GM18499 (cell line): Measurements from ENCODE around the gene CLDND2.

Experiments
- ATAC-seq: cut with Tn5 transposase; IDR thresholded peaks from one replicate; pipeline ENCODE4 v1.9.1; 2021; ENCODE audit warnings: moderate number of reproducible peaks; ENCODE audit not compliant: insufficient read depth, unreplicated experiment

CLDND2 gene

DNA sequence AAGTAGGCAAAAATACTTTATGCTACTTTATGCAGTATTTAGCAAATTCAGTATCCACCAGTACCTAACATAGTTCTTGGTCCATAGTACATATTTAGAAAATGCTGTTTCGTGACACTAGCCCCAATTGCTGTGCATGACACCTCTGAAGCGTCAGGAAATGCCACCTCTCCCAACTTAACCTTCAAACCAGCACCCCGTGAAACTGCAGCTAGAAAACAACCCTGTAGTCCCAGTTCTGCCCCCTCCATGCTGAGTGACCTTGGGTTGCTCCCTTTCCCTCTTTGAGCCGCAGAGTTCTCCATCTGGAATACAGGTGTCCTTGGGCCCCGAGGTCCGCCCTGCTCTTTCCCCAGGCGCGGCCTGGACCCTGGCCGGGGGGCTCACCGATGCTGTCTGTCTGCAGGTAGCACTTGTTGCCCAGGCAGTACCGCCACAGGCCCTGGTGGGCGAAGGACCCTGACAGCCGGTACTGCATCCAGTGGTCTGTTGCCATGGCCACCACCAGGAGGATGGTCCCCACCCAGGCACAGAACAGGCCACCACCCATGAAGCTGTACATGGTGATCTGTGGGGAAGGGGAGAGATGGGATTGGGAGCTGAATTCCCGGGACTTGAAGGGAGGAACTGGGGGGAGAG is 18.2 kb upstream of the CLDND2 start:
- no peak for ATAC-seq

DNA sequence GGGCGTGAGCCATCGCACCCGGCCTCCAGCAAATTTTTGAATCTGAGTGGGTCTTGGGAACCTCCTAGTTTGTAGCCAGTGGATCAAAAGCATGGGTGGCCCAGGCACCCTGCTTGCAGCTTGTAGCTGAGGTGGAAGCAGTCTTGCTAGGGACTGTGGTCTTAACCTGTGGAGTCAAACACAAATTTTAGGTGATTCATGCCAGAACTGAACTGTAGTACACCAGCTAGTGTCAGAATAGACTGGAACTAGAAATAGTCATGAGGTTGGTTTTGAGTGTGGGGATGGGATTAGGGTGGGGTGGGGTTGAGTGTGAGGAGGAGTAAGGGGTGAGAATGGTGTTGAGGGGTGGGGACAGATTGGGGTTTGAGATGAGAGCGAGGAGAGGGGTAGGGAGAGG is 13.2 kb upstream of the CLDND2 start:
- ATAC-seq: no peak

DNA sequence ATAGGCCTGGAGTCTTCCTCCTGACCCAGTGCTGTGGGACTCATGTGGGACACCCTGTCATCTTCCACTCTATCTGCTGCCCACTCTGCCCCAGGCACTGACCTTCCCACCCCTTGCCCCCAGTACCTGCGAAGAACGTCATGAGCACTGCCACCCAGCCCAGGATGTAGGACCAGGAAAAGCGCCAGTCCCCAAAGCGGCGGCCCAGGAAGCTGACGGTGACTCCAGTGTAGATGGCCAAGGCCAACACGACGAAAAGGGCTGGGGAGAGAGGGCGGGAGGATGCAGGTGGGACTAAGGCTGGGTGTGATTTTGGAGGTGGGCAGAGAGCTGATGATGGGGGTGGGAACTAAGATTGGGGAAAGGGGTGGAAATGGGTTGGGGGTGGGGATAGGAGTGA is 11.6 kb upstream of the CLDND2 start:
- no peak for ATAC-seq

DNA sequence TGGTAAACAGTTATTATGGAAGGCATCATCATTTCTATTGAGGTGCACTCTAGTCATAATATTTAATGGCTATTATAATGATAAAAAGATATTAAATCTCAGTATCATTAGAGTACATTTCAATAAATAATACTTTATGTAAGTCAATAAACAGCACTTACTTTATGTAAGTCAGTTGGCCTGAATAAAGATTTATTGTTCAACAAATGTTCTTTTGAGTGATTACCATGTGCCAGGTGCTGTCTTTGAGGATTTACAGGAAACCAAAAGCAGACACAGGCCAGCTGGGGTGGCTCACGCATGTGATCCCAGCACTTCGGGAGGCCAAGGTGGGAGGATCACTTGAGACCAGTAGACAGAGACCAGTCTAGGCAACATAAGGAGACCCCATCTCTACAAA is 8.6 kb upstream of the CLDND2 start:
- no peak for ATAC-seq

DNA sequence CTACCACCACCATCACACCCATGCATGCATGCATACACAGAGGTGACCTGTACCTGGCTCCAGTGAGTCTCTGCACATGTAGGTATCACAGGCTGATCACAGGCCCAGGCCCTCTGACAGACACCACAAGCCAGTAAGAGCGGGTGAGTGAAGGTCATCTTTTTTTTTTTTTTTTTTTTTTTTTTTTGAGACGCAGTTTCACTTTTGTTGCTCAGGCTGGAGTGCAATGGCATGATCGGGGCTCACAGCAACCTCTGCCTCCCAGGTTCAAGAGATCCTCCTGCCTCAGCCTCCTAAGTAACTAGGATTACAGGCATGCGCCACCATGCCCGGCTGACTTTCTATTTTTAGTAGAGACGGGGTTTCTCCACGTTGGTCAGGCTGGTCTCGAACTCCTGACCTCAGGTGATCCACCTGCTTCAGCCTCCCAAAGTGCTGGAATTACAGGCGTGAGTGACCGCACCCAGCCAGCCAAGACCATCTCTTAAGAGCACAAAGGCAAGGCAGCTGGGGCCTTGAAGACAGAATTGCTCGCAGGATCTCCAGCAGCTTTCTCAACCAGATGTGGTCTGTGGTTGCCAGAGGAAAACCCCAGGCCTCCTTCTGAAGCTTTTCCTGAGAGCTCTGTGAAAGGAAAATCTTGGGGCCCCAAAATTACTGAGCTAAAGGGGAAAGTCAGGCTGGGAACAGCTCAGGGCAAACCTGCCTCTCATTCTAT is 6.9 kb upstream of the CLDND2 start:
- ATAC-seq: no peak

DNA sequence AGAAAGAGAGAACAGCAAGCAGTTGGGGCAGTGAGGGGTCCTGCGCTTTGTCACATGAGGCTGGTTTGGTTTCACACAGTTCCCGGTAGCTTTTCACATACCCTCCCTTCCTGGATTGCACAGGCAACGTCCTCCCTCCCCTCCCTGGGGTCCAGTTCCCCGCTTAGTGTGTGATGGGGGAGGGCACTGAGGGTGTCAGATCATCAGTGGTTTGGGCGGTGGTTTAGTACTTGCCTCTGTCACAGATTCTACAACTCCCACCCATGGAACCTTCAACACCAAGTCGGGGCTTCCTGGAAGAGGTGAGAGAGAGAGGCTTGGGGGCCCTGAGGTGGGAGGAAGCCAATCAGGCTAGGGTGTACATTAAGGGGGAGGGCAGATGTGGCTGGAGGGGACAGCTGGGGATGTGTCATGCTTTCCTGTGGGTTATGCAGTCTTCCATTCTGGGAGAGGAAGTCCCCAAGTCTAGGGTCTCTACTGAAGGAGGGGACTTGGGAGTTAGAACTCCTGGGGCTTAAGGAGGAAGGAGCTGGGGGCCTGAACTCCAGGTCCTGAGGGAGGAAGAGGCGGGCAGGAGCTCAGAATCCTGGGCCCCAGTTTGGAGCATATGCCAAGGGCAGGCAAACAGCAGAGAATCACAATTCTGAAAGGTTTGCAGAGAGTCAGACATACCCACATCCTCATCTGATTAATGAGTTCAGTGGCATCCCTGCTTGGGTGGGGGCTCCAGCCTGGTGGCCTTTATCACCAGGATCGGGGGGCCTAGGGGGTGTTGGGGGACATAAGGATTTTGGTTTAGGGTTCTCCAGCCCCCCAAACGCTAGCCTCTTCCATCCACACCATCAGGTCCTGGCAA is 4.1 kb upstream of the CLDND2 start, which contains the start of gene NKG7:
Gene NKG7 (minus strand): TSS at position 6 of the 856 bp plus-strand sequence. CDS start 119 bp downstream, outside the sequence.
- ATAC-seq: no peak

DNA sequence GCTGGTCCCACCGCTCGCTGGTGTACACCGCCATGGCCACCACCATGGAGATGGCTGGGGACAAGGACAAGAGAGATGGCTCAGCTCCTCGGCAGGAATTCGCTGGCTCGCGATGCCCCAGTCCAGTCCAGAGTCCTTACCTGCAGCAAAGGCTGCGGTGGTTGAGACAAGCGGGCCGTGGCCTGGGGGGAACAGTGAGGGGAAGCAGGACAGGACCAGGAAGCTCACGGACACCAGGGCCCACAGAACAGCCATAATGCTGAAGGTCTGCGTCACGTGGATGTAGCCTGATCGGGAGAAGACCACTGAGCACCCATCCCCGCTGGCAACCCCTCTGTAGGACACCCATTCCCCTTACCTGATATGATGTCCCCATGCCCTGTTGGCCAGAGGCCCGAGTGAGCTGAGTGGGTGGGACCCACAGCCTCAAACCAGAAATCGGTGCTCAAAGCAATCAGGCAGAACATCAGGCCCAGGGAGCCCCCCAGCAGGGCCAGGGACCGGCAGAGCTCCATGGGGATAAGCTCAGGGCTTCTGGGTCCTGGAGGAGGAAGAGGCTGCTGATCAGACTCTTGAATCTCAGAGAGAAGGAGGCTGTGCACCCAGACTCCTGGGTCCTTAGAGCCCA is 3.3 kb upstream of the CLDND2 start:
- ATAC-seq: no peak

DNA sequence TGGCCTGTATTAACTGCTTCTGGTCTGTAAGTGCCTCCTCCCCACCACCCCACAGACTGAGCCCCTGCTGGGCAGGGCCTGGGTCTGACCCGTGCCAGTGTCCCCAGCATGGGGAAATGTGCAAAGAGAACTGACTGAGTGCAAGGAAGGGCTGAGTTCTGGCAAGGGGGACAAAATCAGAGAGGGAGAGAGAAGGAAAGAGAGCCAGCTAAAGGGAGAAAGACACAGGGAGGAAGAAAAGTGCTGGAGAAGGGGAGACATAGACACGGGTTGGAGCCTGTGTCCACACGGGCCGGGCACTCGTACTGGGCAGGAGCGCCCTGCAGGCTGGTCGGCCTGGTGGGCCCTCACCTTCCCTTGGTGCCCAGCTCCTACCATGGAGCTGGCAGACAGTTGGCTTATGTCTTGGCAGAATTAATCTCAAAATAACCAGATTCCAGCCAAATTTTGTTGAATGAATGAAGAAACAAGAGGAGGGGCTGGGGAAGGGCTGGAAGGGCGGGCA is 2.4 kb upstream of the CLDND2 start:
- ATAC-seq: no peak

DNA sequence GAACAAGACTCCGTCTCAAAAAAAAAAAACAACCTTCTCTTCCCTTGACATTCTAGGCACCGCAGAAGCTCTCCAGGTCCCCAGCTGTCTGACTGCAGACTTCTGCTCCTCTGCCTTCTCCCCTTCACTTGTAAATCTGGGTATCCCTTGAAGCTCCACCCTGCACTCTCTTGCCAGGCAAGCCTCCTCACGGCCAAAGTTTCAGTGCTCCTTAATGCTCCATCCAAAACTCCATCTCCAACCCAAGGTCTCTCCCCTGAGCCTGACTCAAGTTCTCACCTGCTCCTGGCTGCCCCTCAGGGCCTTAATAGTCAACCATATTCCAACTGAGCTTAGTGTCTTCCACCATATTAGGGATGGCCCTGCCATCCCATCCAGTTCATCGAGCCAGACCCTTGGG is 1.4 kb upstream of the CLDND2 start:
- ATAC-seq: no peak

DNA sequence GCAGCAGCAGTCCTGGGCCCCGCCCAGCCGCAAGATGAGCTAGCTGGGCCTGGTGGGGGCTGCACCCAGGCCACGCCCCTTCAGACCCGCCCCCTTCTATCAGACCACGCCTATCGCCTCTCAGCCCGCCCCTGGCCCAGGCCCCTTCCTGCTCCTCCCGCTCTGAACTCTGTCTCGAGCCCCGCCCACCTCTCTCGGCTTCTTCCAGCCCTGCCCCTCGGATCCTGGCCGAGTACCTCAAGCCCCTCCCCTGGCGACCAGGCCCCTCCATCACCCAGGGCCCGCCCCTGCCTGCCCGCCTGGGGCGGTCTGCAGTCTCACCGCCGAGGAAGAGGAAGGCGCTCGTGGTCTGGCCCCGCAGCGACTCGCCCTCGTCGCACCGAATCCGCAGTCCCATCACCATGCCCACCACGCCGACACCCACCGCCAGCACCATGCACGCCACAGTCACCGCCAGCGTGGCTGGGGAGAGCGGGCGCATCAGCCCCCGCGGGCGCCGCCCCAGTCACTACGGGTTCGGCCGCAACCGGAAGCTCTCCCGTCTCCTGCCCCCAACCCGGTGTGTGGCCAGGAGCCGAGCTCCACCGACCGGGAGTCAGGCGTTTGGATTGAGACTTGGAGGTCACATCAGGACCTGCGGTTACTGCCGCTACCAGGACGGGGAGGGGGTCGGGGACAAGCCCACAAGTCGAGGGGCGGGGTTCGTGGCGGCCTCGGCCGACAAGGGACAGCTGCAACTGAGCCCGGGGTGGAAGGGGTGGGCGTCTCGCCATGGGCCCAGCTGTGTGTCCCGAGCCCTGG is 1.0 kb downstream of the CLDND2 start:
- ATAC-seq: no peak

DNA sequence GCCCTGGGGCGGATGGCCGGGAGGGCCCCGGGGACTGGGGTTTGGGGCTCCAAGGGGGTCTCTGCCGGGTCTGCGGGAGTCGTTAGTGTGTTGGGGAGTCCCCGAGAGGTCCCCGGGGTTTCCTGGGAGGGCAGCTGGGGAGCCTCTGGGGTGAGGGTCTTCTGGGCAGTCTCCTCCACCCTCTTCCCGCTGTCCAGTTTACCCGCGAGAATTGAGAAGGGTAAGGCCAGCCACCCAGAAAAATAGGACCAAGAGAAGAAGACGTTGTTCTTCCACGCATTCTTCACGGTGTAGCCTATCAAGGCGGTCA is 1.6 kb downstream of the CLDND2 start:
- ATAC-seq: no peak

DNA sequence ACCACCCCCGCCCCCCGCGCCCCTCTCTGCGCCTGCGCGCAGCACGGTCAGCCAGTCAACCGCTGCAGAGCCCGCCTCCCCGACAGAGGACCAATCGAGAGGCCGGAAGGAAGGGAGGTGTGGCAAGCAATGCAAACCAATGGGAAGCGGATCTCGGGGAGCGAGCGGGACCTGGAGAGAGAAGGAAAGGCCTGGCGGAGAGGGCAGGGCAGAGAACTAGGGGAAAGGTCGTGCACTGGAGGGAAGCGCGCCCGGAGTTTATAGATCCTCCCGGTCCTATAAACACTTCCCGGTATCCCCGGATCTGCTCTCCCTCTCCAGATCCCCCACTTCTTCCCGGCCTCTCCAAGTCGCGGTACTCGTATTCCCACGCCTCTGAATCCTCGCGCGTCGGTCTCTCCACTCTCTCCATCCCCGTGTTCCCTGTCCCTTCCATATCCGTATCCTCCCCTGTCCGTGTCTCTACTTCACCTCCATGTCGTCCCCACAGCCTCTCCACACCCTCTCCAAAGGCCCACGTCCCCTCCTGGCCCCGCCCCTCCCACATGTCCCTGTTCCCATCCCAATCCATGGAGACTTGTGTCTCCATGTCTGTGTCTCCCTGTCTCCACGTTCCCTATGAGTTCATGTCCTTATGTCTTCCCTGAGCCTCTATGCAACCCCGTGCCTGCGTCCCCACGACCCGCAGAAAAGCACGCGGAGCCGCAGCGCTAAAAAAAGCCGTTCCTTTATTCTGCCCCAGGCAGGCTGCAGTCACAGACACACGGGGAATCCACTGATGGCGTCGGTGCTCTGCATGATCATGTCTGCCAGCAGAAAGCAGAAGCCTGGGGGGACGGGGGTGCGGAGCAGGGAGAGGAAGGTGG is 2.2 kb downstream of the CLDND2 start:
- no peak for ATAC-seq

DNA sequence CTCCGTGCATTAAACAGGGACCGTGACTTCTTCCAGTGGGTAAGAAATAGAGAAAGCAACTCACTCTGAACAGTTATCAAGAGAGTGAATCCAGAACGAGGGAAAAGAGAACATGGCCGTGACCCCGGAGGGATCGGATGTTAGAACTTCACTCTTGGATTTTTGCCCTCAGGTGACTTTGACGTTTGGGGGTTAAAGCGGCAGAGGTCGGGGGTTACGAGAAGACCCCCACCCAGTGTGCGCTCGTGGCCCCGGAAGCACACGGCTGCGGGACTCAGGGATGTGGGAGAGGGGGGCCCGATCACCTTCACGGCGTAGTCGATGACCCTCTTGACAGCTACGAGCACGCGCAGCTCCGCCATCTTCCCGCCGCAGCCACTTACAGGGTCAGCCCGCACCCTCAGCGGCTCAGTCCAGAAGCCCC is 2.8 kb downstream of the CLDND2 start, which contains the start of gene ETFB:
Gene ETFB (minus strand): TSS at position 424 of the 424 bp plus-strand sequence. CDS start 62 bp downstream, at position 362.
- ATAC-seq: no peak

DNA sequence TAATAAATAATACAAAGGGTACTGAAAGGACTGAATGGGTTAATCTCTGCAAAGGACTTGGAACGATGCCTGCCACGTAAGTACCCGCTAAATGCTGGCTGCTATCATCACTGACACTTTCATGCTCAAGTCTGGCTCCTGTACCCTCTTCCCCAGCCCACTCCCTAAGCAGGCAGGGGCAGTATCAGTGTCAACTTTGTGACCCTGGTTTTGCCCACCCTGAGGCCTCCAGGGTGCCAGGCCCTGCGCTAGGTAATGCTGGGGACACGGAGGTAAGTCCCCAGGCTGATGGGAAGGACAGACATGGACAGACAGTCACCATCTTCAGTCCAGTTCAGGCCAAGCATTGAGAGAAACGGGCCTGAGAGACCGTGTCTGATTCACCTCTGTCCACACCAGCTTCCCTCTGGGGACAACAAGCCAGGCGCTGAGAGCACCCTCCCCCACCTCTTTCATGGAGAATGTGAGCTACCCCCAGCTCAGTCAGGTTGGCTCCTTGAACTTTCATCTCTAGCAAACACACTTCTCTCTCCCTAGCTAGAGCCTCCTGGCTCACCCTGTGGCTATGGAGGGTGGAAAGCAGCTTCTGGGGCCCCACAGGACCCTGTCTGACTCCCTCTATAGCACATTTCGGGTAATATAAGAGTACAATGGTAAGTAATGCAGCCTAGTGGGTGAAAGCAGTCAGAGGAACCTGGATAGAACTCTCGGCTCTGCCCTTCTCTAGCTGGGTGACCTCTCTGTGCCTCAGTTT is 3.4 kb downstream of the CLDND2 start:
- ATAC-seq: no peak

DNA sequence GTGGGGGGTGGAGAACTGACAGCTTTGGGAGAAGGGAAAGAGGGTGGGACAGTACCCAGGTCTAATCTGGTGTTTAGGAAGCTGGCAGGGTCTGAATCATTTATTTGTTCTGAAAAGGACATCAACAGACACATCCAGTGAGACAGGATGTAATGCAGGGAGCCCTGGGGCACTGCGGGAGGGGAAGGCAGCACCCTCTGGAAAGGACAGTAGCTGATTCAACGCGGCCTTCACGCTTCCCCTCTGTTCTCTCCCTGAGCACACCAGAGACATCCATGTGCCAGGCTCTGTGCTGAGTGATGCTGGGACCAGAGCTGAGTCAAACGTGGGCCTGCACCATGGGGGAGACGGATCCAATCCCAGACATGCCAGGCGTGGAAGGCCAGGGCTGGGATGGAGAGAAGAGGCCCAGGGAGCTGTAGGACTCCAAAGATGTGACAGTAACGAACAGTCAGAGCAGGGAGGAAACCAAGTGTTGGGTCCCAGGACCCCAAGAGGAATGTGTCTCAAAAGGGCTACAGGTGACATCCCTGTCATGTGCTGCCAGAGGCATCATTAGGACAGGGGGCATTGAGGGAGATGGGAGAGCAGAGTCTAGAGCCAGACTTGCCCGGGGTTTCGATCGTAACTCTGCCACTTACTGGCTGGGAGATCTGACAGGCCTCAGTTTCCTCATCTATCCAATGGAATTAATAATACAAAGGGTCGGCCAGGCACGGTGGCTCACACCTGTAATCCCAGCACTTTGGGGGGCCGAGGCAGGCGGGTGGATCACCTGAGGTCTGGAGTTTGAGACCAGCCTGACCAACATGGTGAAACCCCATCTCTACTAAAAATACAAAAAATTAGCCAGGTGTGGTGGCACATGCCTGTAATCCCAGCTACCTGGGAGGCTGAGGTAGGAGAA is 4.3 kb downstream of the CLDND2 start:
- ATAC-seq: no peak

DNA sequence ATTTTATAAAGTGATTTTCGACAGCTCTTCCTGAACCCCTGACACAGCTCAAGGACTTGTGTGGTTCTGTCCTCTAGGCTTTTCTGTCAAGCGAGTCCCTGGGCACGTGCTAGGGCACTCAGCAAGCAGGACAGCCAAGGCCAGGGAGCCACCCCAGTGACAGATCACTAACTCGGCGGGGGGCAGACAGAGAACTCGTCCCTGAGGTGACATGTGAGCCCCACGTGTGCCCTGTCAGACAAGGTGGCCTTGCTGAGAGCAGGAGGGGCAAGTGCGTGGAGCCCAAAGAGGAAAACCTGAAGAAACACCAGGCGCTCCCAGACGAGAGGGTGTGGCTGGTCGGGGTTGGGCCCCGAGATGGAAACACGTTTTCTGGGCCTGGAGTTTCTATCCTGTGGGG is 7.6 kb downstream of the CLDND2 start:
- no peak for ATAC-seq

DNA sequence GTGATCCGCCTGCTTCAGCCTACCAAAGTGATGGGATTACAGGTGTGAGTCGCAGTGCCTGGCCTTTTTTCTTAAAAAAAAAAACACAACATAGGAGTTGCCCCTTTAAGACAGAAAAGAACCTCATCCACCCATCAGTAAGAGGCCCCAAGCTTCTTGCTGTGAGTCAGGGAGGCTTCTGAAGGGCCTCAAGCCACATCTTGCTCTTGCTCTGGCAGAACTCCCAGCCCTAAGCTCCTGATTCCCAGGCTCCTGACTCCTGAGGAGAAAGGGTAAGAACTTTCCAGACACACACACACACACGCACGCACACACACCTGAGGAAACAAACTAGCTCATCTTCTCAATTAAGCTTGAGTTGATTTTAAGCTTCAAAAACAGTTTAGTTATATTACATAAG is 9.5 kb downstream of the CLDND2 start:
- ATAC-seq: no peak
